Activated CD4-positive, alpha-beta T cell treated with anti-CD3 and anti-CD28 coated beads, Interleukin-2, amount 50 U/mL, for 4 hours (primary cell): ENCODE data around the gene ODAM.
"Not testable (repeated sequence)": the region's sequence is repeated elsewhere in the genome, so short reads cannot be mapped to it uniquely, and the experiment has no call there.

Experiments used
- DNase-seq, 2 experiments: peaks; one replicate each; pipeline ENCODE4 v3.0.0-alpha.2; 2020

The ODAM gene, protein sequence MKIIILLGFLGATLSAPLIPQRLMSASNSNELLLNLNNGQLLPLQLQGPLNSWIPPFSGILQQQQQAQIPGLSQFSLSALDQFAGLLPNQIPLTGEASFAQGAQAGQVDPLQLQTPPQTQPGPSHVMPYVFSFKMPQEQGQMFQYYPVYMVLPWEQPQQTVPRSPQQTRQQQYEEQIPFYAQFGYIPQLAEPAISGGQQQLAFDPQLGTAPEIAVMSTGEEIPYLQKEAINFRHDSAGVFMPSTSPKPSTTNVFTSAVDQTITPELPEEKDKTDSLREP

GRCh38 chr4:70195425-70195824 lies at the start of gene ODAM:
TSS of gene ODAM (plus strand) at chr4:70195725. CDS start at chr4:70196544, 819 bp downstream.
- no peak for DNase-seq

GRCh38 chr4:70151271-70151670 lies 44.3 kb upstream of the ODAM start:
- DNase-seq, result no peak

- DNase-seq, result no peak
These were observed 43.4 kb upstream of the ODAM start for GRCh38 chr4:70152088-70152487.

- DNase-seq, result no peak
These were observed 41.6 kb upstream of the ODAM start, which contains the start of gene PRR27 for GRCh38 chr4:70153937-70154336. TSS of gene PRR27 (plus strand) at chr4:70154237. CDS start at chr4:70154376, 139 bp downstream.

GRCh38 chr4:70158576-70158975 lies 36.9 kb upstream of the ODAM start:
- no peak for DNase-seq

DNA sequence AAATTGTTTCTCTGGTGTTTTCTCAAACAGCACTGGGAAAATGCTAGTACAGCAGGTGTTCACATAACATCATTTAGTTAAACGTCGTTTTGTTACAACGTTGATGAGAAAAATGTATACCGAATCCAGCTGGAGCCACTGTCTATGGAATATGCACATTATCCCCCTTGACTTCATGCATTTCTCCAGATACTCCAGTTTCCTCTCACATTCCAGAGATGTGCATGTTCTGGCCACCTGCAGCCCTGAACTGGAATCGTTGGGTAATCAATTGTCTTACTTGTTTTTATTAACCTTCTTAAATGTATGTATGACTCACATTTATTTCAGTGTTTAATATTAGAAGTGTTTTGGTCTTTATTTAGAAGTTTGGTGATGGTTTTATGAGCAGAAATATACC lies 18.4 kb upstream of the ODAM start:
- DNase-seq, result no peak

- no peak for DNase-seq
These were observed 17.4 kb upstream of the ODAM start for GRCh38 chr4:70178075-70178660.

DNA sequence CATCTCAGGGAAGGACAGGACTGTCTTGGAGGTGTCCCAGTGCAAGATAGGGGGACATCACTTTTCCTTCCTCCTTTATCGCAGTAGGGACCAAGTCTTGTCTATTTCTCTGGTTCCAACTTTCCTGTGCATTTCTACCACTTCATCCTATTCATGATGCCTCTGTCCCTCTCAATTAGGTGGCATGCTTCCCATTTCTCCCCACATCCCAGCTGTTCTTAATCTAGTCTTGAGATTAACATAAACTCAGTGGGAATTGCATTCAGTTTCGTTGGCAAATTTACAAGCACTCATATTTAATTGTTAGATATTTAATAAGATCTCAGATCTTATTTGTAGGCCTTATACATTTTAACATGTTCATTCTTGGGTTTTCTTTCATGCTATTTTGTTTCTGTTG lies 15.7 kb upstream of the ODAM start:
- DNase-seq, result no peak

DNA sequence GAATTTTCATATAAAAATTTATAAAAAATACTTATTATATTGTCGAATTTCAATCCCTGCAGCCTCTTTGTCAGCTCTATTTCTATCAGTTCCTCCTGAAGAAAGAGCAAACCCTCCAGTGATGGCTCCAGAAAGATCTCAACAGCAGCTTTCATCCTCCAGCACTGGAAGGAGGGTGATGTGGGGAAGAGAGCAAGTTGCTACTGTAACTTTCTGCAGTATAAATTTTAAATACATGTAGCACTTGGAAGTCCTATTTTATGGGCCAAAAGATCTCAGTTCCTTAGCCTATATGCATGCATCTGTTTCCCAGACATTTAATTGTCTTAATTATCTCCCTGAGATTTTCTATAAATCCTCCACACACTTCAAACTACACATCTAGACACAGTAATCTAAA lies 13.7 kb upstream of the ODAM start:
- no peak for DNase-seq

GRCh38 chr4:70182517-70183167 lies 12.9 kb upstream of the ODAM start:
- no peak for DNase-seq

GRCh38 chr4:70183168-70183939 lies 12.2 kb upstream of the ODAM start:
- DNase-seq, result no peak

GRCh38 chr4:70183940-70184246 lies 11.6 kb upstream of the ODAM start:
- DNase-seq, result no peak

- no peak for DNase-seq
These were observed 8.3 kb upstream of the ODAM start for GRCh38 chr4:70187216-70187615.

- no peak for DNase-seq
These were observed 4.9 kb upstream of the ODAM start for GRCh38 chr4:70190579-70190978.

GRCh38 chr4:70191647-70192046 lies 3.9 kb upstream of the ODAM start:
- no peak for DNase-seq

- no peak for DNase-seq
These were observed 2.6 kb upstream of the ODAM start for GRCh38 chr4:70192895-70193294.

GRCh38 chr4:70196857-70197256 lies 1.3 kb downstream of the ODAM start:
- DNase-seq, result no peak

- no peak for DNase-seq
These were observed 2.3 kb downstream of the ODAM start for GRCh38 chr4:70197842-70198241.

DNA sequence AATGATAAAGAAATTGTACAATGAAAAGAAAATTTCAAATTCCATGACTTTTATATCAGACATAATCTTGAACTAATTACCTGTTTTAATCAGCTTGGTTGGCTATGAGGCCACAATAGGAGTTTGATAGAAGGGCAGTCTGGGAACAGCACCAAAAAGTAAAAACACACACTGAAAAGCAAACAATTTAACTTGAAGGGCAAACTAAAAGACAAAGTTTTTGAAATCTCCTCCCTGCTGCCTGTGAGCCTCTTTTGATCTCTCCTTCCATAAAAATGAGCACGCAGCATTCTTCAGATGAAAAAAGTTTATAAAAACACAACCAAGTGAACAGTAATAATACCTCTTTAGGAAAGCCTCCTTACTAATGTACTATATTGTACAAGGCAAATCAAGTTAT lies 8.1 kb downstream of the ODAM start:
- no peak for DNase-seq

- not testable (repeated sequence) for DNase-seq
These were observed 17.2 kb downstream of the ODAM start for GRCh38 chr4:70212752-70213151.

DNA sequence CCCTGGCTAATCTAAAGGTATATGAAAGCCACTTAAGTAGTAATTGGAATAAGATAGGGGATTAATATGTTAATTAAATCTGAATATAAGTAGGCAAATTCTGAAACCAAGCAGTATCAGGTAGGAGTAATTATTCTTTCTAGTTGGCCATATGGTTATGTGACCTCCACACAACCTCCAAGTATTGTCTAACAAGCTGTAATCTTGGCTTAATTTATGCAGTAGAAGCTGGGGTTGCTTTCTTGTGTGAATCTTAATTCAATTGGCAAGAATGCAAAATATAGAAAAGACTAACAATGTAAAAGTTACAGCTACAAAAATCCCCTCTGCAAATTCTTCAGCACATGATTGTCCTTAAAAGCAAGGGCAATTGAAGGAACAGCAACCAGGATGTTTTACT lies 20.6 kb downstream of the ODAM start:
- not testable (repeated sequence) for DNase-seq

- not testable (repeated sequence) for DNase-seq
These were observed 21.0 kb downstream of the ODAM start for GRCh38 chr4:70216550-70216949.

DNA sequence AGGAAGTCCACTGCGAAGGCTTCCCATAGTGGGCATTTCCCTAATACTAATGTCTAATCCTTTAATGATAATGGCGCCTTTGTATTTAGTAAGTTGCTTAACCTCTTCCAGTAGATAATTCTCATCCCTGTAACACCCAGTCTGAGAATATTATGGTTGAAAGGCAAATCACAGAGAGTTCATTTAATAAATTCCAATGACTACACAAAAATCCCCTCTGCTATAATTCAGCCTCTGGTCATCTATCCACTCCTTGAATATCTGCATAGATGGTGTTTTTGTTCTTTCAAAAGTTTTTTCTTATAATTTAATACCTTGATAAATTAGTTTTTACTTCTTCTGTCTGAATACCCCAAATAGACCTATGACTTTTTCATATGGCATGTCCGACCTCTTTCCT lies 25.9 kb downstream of the ODAM start:
- DNase-seq, result not testable (repeated sequence)

- DNase-seq, result not testable (repeated sequence)
These were observed 26.3 kb downstream of the ODAM start for GRCh38 chr4:70221818-70222217.
